ENCODE results near the gene ZC3H12A.

The ZC3H12A gene

GRCh38 chr1:37455516-37455915 is 18.9 kb upstream of the ZC3H12A start:
- DNase-seq (ENCODE audit: low read depth, low spot score), result no peak

GRCh38 chr1:37456614-37457013 is 17.8 kb upstream of the ZC3H12A start:
- DNase-seq (ENCODE audit: low read depth, low spot score), result no peak

GRCh38 chr1:37458551-37458950 is 15.8 kb upstream of the ZC3H12A start:
- no peak for DNase-seq (ENCODE audit: low read depth, low spot score)

- no peak for DNase-seq (ENCODE audit: low read depth, low spot score)
Measured at GRCh38 chr1:37461698-37462436, 12.5 kb upstream of the ZC3H12A start.

- no peak for DNase-seq (ENCODE audit: low read depth, low spot score)
Measured at GRCh38 chr1:37464443-37464842, 9.9 kb upstream of the ZC3H12A start.

- DNase-seq (ENCODE audit: low read depth, low spot score), result no peak
Measured at GRCh38 chr1:37465593-37466517, 8.5 kb upstream of the ZC3H12A start.

GRCh38 chr1:37468037-37468436 is 6.3 kb upstream of the ZC3H12A start:
- DNase-seq (ENCODE audit: low read depth, low spot score), result no peak

GRCh38 chr1:37469386-37469785 is 5.0 kb upstream of the ZC3H12A start:
- DNase-seq (ENCODE audit: low read depth, low spot score), result no peak

GRCh38 chr1:37471345-37472231 is 2.8 kb upstream of the ZC3H12A start:
- no peak for DNase-seq (ENCODE audit: low read depth, low spot score)

- DNase-seq (ENCODE audit: low read depth, low spot score), result no peak
Measured at GRCh38 chr1:37472281-37472680, 2.1 kb upstream of the ZC3H12A start.

- no peak for DNase-seq (ENCODE audit: low read depth, low spot score)
Measured at GRCh38 chr1:37472994-37473393, 1.4 kb upstream of the ZC3H12A start.

GRCh38 chr1:37473431-37474045 is 842 bp upstream of the ZC3H12A start:
- DNase-seq (ENCODE audit: low read depth, low spot score), result no peak

- DNase-seq (ENCODE audit: low read depth, low spot score), result no peak
Measured at GRCh38 chr1:37474697-37475379, 458 bp downstream of the ZC3H12A start.

GRCh38 chr1:37475380-37476086 is 1.2 kb downstream of the ZC3H12A start:
- DNase-seq (ENCODE audit: low read depth, low spot score), result no peak

- DNase-seq (ENCODE audit: low read depth, low spot score), result no peak
Measured at GRCh38 chr1:37476087-37476452, 1.7 kb downstream of the ZC3H12A start.

- no peak for DNase-seq (ENCODE audit: low read depth, low spot score)
Measured at GRCh38 chr1:37476460-37477197, 2.2 kb downstream of the ZC3H12A start.

- DNase-seq (ENCODE audit: low read depth, low spot score), result peak; percentile 74
Measured at GRCh38 chr1:37477198-37477931, 3.0 kb downstream of the ZC3H12A start.

GRCh38 chr1:37477946-37478345 is 3.6 kb downstream of the ZC3H12A start:
- DNase-seq (ENCODE audit: low read depth, low spot score), result no peak

- no peak for DNase-seq (ENCODE audit: low read depth, low spot score)
Measured at GRCh38 chr1:37478451-37478881, 4.1 kb downstream of the ZC3H12A start.
